OCI-LY1 (cell line): Measurements from ENCODE around the gene MRPL58.
A peak's percentile ranks its signal among the peaks of the same experiment; 100 is the strongest.

Experiments used
- H2AFZ ChIP-seq: fragments of 200-600 bp; sonication (generic), shearing (Covaris generic); 2 replicates; pipeline ENCODE4 v1.6.0; 2014; ENCODE audit warnings: antibody characterized with exemption, mild to moderate bottlenecking, low read length
- H3F3A ChIP-seq: fragments of 200-600 bp; sonication (generic), shearing (Covaris generic); 2 replicates; pipeline ENCODE4 v1.6.0; 2014; ENCODE audit warnings: mild to moderate bottlenecking, antibody characterized with exemption, low read length, moderate library complexity; ENCODE audit not compliant: insufficient read depth
- H3K27ac ChIP-seq: fragments of 200-600 bp; sonication (generic); 2 replicates; pipeline ENCODE4 v1.5.1; 2014; ENCODE audit warnings: low read length, mixed run types, mild to moderate bottlenecking, low read depth; ENCODE audit not compliant: poor library complexity, severe bottlenecking
- H3K27me3 ChIP-seq: fragments of 200-600 bp; sonication (generic); 2 replicates; pipeline ENCODE4 v1.6.0; 2014; ENCODE audit warnings: antibody characterized with exemption, mild to moderate bottlenecking, low read length, moderate library complexity; ENCODE audit not compliant: insufficient read depth
- H3K36me3 ChIP-seq: fragments of 200-600 bp; sonication (generic); 2 replicates; pipeline ENCODE4 v1.6.1; 2014; ENCODE audit warnings: mild to moderate bottlenecking, antibody characterized with exemption, low read length, moderate library complexity, mixed read lengths; ENCODE audit not compliant: insufficient read depth
- H3K4me1 ChIP-seq: fragments of 200-600 bp; sonication (generic); 2 replicates; pipeline ENCODE4 v1.5.1; 2014; ENCODE audit warnings: mild to moderate bottlenecking, low read length, moderate library complexity; ENCODE audit not compliant: insufficient read depth, severe bottlenecking
- H3K4me2 ChIP-seq: fragments of 200-600 bp; sonication (generic), shearing (Covaris generic); 2 replicates; pipeline ENCODE4 v1.6.1; 2014; ENCODE audit warnings: low read length
- H3K4me3 ChIP-seq: fragments of 200-600 bp; sonication (generic); 2 replicates; pipeline ENCODE4 v1.5.1; 2014; ENCODE audit warnings: low read length, low read depth, mild to moderate bottlenecking, mixed read lengths; ENCODE audit not compliant: poor library complexity, severe bottlenecking
- H3K79me2 ChIP-seq: fragments of 200-600 bp; shearing (Covaris generic); 2 replicates; pipeline ENCODE4 v1.6.1; 2016; ENCODE audit warnings: mixed run types, low read length, mixed read lengths; ENCODE audit not compliant: insufficient read depth
- H3K9ac ChIP-seq: fragments of 200-600 bp; sonication (generic), shearing (Covaris generic); 2 replicates; pipeline ENCODE4 v1.6.1; 2014; ENCODE audit warnings: mild to moderate bottlenecking, low read length, mixed read lengths
- H3K9me2 ChIP-seq: fragments of 200-600 bp; sonication (generic), shearing (Covaris generic); 2 replicates; pipeline ENCODE4 v1.6.1; 2014; ENCODE audit warnings: low read depth, mild to moderate bottlenecking, low read length, mixed read lengths
- H3K9me3 ChIP-seq: fragments of 200-600 bp; shearing (Covaris generic); 2 replicates; pipeline ENCODE4 v1.6.1; 2014; ENCODE audit warnings: low read length, mixed read lengths
- H4K20me1 ChIP-seq: fragments of 200-600 bp; sonication (generic), shearing (Covaris generic); 2 replicates; pipeline ENCODE4 v1.6.0; 2016; ENCODE audit warnings: mild to moderate bottlenecking, low read length; ENCODE audit not compliant: insufficient read depth
- EZH2 ChIP-seq: fragments of 200-600 bp; sonication (generic), shearing (Covaris generic); IDR thresholded peaks from 2 replicates; pipeline ENCODE4 v1.8.0; 2017; ENCODE audit warnings: borderline replicate concordance, mixed run types, mild to moderate bottlenecking, antibody characterized with exemption, low read length, moderate library complexity, mixed read lengths
- TF ChIP-seq, protein P1 (sequence below): fragments of 200-600 bp; sonication (generic), shearing (Covaris generic); IDR thresholded peaks from 2 replicates; pipeline ENCODE4 v1.5.1; 2017; ENCODE audit warnings: mild to moderate bottlenecking, antibody characterized with exemption, low read length, moderate library complexity, mixed read lengths

Gene MRPL58

DNA sequence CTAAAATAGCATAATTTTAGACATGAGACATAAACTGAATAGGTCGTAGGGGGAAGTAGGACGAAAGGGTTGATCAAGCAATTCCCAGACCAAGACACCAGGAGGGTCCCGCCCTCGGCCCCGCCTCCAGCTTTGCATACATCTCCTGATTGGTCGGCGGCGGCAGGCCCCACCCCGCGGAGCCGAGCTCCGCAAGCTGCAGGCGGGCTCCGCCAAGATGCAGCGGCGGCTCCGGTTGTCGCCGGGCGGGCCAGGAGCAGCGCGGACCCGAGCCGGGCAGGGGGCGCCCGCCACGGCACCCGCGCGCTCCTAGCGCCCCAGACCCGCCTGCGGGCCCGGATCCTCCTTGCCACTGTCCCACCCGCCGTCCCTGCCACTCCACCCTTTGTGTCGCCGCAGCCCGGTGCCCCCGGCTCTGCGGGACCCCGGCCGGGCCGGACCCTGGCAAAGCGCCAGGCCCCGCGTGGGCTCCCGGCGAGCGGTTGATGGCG, 25.0 kb upstream of the MRPL58 start, which contains the start of gene CDR2L:
TSS of gene CDR2L (plus strand) at position 215 of the 491 bp plus-strand sequence. CDS start 412 bp downstream, outside the sequence.
- Histone ChIP-seq H3K79me2 (no peaks in the 10 kb centered on the region), H3K9ac (peak within 1 kb of the TSS; percentile 52; the same call in 1 of the 2 replicates), H3K27ac (no peak within 1 kb of the TSS), H2AFZ (no peak within 1 kb of the TSS), H3K4me3 (peak within 1 kb of the TSS; percentile 62), H3K27me3 (0 out of 2 replicates have a peak, but pooled peaks cover 4% of the 10 kb centered on the region), H4K20me1 (no peaks in the 10 kb centered on the region), H3K4me2 (peak within 1 kb of the TSS; percentile 67), H3F3A (peaks cover 5% of the 10 kb centered on the region; the same call in 1 of the 2 replicates), H3K36me3 (no peaks in the 10 kb centered on the region), H3K9me2 (no peaks in the 10 kb centered on the region), H3K4me1 (peaks cover 7% of the 10 kb centered on the region), H3K9me3 (no peaks in the 10 kb centered on the region)
- TF ChIP-seq, protein P1, sequence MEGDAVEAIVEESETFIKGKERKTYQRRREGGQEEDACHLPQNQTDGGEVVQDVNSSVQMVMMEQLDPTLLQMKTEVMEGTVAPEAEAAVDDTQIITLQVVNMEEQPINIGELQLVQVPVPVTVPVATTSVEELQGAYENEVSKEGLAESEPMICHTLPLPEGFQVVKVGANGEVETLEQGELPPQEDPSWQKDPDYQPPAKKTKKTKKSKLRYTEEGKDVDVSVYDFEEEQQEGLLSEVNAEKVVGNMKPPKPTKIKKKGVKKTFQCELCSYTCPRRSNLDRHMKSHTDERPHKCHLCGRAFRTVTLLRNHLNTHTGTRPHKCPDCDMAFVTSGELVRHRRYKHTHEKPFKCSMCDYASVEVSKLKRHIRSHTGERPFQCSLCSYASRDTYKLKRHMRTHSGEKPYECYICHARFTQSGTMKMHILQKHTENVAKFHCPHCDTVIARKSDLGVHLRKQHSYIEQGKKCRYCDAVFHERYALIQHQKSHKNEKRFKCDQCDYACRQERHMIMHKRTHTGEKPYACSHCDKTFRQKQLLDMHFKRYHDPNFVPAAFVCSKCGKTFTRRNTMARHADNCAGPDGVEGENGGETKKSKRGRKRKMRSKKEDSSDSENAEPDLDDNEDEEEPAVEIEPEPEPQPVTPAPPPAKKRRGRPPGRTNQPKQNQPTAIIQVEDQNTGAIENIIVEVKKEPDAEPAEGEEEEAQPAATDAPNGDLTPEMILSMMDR: no peak
- no peak for TF ChIP-seq EZH2

DNA sequence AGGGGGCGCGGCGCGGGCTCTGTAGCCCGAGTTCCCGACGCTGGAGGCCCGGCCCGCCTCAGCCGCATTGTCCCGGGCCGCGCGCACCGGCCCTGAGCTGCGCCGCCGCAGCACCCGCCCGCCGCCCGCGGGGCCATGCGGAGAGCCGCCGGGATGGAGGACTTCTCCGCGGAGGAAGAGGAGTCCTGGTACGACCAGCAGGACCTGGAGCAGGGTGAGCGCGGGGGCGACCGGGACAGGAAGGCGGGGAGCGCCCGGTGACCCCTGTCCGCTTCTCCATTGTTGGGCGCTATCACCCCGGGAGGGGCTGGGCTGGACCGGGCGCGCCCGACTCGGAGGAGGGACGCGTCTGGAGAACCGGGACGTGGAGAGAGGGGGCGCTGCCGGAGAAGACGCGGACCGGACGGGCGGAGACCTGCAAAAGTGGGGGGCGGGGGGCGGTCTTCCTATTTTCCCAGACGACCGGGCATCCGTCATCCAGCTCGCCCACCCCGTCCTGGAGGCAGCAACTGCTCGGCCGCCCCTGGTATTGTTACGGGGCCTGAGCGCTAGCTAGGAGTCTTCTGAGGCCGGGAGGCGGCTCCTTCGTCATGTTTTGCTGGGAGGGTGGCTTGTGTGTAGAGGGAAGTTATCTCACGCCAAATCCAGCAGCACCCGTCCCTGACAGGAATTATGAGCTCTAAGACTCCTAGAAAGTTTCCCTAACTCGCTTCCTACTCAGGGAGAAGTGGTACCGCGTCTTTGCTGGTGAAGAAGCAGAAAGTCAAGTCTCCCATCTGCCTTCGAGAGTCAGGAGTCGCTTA, 24.4 kb upstream of the MRPL58 start:
- no peaks in the 10 kb centered on the region for H3K36me3 ChIP-seq
- peaks cover 4% of the 10 kb centered on the region for H3K4me1 ChIP-seq
- no peak overlapping the region for H2AFZ ChIP-seq
- H3K9ac ChIP-seq: peak overlapping the region; percentile 52; the same call in 1 of the 2 replicates
- TF ChIP-seq EZH2: no peak
- H4K20me1 ChIP-seq: no peaks in the 10 kb centered on the region
- H3K27ac ChIP-seq: no peak overlapping the region
- peak overlapping the region; percentile 67 for H3K4me2 ChIP-seq
- 0 out of 2 replicates have a peak, but pooled peaks cover 4% of the 10 kb centered on the region for H3K27me3 ChIP-seq
- peak overlapping the region; percentile 62 for H3K4me3 ChIP-seq
- no peaks in the 10 kb centered on the region for H3K9me2 ChIP-seq
- no peaks in the 10 kb centered on the region for H3K9me3 ChIP-seq
- no peaks in the 10 kb centered on the region for H3K79me2 ChIP-seq
- peaks cover 5% of the 10 kb centered on the region; the same call in 1 of the 2 replicates for H3F3A ChIP-seq

DNA sequence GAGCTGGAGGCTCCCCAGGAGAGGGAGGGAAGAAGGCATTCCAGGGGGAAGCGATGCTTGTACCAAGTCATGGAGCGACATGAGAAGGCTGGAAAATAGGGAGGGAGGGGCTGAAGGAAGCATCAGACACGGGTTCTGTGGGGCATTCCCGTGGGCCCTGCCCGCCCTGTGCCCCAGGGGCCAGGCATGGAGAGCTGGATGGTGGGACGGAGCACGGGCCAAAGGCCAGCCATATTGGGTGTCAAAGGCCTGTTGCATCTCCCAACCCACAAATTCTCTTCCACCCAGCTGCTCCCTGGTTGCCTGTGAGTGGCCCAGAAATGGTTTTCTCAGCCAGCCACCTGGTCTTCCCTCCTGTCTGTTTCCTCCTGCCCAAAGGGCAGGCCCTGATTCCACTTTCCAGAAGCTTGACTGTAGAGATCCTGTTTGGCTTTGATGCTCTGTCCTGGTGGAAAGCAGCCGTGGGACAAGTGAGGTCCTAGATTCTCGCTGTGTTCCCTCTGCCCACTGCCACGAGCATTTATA, 21.8 kb upstream of the MRPL58 start:
- Histone ChIP-seq H3K9ac (no peak overlapping the region), H3K79me2 (no peaks in the 10 kb centered on the region), H3K27ac (no peak overlapping the region), H3F3A (peaks cover 5% of the 10 kb centered on the region; the same call in 1 of the 2 replicates), H3K9me2 (no peaks in the 10 kb centered on the region), H3K27me3 (0 out of 2 replicates have a peak, but pooled peaks cover 4% of the 10 kb centered on the region), H2AFZ (no peak overlapping the region), H3K4me1 (peaks cover 4% of the 10 kb centered on the region), H3K36me3 (no peaks in the 10 kb centered on the region), H3K4me3 (no peak overlapping the region), H3K4me2 (no peak overlapping the region), H3K9me3 (no peaks in the 10 kb centered on the region), H4K20me1 (no peaks in the 10 kb centered on the region)
- TF ChIP-seq, protein P1: no peak
- TF ChIP-seq EZH2: no peak
